ENCODE measurements around the gene TACSTD2. TPM values are rescaled to one million over a fixed set of nuclear protein-coding genes. Genes with fewer than 3 reads are reported as not detected.

Gene TACSTD2
- total RNA-seq, 1 donor from 2014 or later = 219 TPM

DNA sequence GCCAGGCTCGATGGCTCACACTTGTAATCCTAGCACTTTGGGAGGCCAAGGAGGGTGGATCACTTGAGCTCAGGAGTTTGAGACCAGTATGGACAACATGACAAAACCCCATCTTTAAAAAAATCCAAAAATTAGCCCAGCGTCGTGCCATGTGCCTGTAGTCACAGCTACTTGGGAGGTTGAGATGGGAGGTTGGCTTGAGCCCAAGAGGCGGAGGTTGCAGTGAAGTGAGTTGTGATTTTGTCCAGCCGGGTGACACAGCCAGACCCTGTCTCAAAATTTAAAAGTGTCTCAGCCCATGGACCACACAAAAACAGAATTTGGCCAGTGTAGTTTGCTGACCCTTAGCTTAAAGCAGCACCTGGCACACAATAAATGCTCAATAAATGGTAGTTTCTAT lies 11.3 kb upstream of the TACSTD2 start:
- TF ChIP-seq, protein P1, sequence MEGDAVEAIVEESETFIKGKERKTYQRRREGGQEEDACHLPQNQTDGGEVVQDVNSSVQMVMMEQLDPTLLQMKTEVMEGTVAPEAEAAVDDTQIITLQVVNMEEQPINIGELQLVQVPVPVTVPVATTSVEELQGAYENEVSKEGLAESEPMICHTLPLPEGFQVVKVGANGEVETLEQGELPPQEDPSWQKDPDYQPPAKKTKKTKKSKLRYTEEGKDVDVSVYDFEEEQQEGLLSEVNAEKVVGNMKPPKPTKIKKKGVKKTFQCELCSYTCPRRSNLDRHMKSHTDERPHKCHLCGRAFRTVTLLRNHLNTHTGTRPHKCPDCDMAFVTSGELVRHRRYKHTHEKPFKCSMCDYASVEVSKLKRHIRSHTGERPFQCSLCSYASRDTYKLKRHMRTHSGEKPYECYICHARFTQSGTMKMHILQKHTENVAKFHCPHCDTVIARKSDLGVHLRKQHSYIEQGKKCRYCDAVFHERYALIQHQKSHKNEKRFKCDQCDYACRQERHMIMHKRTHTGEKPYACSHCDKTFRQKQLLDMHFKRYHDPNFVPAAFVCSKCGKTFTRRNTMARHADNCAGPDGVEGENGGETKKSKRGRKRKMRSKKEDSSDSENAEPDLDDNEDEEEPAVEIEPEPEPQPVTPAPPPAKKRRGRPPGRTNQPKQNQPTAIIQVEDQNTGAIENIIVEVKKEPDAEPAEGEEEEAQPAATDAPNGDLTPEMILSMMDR (conservative IDR thresholded peaks at IDR 0.05; ENCODE audit: low read depth, low read length) = no peak
- H3K4me3 ChIP-seq (ENCODE audit: low read depth, low read length) = no peak overlapping the region
- DNase-seq (ENCODE audit: low read depth) = no peak

DNA sequence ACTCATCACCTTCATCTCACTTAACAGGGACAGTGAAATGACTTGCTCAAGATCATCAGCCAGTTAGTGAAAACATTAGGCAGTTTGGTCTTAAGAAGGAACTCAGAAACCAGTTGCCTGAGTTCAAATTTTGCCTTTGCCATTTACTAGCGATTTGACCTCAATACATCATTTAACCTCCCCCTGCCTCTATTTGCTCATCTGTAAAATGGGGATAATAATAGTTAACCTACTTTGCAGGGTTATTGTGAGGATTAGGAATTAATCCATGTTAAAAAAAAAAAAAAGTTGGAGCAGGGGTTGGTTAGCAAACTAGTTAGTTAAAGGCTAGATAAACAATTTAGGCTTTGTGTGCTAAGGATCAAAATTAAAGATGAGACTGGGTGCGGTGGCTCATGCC lies 10.6 kb upstream of the TACSTD2 start:
- H3K4me3 ChIP-seq (ENCODE audit: low read depth, low read length) = no peak overlapping the region
- no peak for DNase-seq (ENCODE audit: low read depth)
- TF ChIP-seq, protein P1 (conservative IDR thresholded peaks at IDR 0.05; ENCODE audit: low read depth, low read length) = no peak

DNA sequence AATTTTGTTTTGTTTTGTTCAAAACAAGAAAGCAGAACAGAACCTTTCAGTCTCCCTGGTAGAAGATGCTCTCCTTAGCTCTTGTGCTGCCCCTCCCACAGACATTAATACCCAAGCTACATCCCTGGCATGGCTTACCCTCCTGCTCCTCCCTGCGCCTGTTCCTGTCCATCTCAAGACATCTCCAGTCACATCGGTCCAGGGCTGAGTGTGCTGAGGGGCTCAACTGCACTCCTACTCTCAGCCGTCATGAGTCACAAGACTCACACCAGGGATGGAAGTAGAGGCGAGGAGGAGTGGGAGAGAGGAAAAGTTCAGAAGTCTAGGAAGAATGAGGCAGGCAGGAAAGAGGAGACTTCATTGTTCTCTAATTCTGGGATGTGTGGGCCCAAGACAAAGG lies 9.2 kb upstream of the TACSTD2 start:
- DNase-seq (ENCODE audit: low read depth) = no peak

DNA sequence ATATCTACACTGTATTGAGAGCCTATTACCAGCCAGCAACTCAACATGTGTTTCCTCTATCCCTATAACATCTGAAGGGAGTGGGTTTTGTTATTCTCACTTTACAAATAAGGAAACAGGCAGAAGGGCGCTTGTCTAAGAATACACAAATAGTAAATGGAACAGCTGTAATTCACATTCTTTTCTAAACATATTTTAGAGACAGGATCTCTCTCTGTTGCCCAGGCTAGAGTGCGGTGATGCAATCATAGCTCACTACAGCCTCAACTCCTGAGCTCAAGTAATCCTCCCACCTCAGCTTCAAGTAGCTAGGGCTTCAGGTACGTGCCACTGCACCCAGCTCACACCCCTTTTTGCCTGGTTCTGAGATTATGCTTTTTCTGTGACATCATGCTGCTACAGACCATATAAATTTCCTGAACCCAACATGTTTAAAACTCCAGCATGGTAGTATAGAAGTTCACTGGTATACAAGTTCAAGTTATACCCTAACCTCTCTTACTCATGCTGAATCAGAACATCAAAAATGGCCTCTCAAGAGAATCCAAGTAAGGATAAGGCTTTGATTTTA lies 8.6 kb upstream of the TACSTD2 start:
- H3K4me3 ChIP-seq (ENCODE audit: low read depth, low read length) = no peak overlapping the region
- DNase-seq (ENCODE audit: low read depth) = no peak
- TF ChIP-seq, protein P1 (conservative IDR thresholded peaks at IDR 0.05; ENCODE audit: low read depth, low read length) = no peak

More for the DNA sequence above, 9.2 kb upstream of the TACSTD2 start:
- TF ChIP-seq, protein P1 (conservative IDR thresholded peaks at IDR 0.05; ENCODE audit: low read depth, low read length) = no peak
- H3K4me3 ChIP-seq (ENCODE audit: low read depth, low read length) = no peak overlapping the region

DNA sequence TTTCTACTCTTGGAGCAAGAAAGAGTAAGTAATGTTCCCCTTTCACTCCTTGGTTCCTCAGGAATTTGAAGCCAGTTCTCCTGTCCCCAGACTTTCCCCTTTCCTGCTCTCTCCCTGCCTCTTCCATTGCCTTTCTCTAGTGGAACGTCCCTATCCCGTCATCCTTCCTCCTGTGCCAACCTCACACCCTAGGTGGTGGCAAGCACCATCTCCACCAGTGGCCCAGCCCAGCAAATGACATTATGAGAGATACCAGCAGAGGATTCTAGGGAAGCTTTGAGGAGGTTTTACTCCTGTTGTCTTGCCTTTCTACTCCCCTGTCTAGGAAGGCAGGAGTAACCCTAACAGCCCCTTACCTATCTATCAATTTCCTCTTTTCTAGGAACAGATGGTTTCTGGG lies 8.1 kb upstream of the TACSTD2 start:
- DNase-seq (ENCODE audit: low read depth) = no peak
- TF ChIP-seq, protein P1 (conservative IDR thresholded peaks at IDR 0.05; ENCODE audit: low read depth, low read length) = no peak
- H3K4me3 ChIP-seq (ENCODE audit: low read depth, low read length) = no peak overlapping the region

DNA sequence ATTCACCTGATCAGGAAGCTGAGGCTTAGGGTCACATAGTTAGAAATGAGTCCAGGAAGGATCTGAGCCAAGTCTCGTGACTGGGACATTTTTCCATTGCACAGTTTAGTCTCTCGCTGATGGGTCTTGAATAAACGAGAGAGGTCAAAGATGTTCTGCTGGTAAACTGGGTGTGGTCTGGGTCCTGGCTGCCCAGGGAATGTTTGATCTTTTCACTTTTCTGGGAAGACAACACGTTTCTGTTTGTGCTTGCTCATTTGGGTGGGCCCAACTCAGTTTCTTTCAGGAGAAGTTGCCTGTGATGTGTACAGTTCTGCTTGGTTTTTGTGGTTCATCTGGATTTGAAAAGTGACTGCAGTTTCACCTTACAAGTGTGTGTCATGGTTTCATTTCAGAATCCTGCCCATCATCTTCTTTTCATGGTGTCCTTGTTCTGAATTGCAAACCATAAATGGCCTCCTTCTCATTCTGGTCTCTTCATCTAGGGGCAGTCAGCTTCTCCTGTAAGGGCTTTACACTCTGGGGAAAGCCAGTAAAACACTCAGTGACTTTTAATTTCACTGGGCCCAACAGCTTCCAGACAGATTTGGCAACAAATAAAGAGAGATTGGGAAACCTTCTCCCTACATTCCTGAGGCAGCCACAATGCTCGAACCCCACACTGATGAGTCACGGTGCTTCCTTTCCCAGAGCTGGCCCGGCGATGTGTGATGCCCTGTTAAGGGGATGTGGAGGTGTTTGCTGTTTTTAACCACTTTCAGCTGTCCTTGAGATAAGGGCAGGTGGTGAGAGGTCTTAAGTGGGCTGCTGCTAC lies 7.2 kb upstream of the TACSTD2 start:
- H3K4me3 ChIP-seq (ENCODE audit: low read depth, low read length) = no peak overlapping the region
- TF ChIP-seq, protein P1 (conservative IDR thresholded peaks at IDR 0.05; ENCODE audit: low read depth, low read length) = no peak
- DNase-seq (ENCODE audit: low read depth) = peak; percentile 89

All from epithelial cell of proximal tubule (primary cell).